PC-9 (cell line): Measurements from ENCODE around the gene DOCK3.

Source experiments
- EZH2 ChIP-seq: fragments of 200-600 bp; sonication (generic); IDR thresholded peaks from 2 replicates; pipeline ENCODE4 v1.8.0; 2017; ENCODE audit warnings: antibody characterized with exemption, low read depth
- TF ChIP-seq, protein P1 (sequence below): fragments of 200-600 bp; sonication (generic); conservative IDR thresholded peaks from 2 replicates; pipeline ENCODE4 v1.6.1; 2017; ENCODE audit warnings: mixed run types, antibody characterized with exemption, mild to moderate bottlenecking, moderate library complexity

DNA sequence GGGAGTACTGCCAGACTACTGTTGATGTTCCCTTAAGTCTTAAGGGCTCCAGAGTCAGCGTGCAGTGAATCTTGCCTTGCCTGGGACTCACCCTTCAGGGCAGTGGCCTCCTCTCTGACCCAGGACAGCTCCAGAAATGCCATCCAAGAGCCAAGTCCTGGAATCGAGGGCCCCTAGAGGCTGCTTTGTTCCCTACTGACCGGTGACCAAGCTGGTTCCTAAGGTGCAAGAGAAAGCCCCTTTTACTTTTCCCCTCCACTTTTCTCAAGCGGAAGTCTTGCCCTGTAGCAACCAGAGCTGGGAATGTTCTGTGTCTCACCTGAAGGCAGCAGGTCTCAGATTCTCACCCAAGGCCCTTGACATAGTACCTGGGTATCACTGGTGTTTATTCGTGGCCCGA is 238.0 kb downstream of the DOCK3 start:
- no peak for TF ChIP-seq EZH2
- TF ChIP-seq, protein P1, sequence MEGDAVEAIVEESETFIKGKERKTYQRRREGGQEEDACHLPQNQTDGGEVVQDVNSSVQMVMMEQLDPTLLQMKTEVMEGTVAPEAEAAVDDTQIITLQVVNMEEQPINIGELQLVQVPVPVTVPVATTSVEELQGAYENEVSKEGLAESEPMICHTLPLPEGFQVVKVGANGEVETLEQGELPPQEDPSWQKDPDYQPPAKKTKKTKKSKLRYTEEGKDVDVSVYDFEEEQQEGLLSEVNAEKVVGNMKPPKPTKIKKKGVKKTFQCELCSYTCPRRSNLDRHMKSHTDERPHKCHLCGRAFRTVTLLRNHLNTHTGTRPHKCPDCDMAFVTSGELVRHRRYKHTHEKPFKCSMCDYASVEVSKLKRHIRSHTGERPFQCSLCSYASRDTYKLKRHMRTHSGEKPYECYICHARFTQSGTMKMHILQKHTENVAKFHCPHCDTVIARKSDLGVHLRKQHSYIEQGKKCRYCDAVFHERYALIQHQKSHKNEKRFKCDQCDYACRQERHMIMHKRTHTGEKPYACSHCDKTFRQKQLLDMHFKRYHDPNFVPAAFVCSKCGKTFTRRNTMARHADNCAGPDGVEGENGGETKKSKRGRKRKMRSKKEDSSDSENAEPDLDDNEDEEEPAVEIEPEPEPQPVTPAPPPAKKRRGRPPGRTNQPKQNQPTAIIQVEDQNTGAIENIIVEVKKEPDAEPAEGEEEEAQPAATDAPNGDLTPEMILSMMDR = no peak
